Upper lobe of left lung (tissue), 4 donors: ENCODE data around the gene KMT2C.

Experiments
- EP300 ChIP-seq, 4 donors: sonication (generic); formaldehyde crosslinking; IDR thresholded peaks; one replicate each; pipeline ENCODE4 v1.5.1; 2017; ENCODE audit warnings: antibody characterized with exemption in 4 of 4, control low read depth in 2 of 4
- POLR2A ChIP-seq, 4 donors: fragments of 450-650 bp; IDR thresholded peaks; one replicate each; pipeline ENCODE4 v1.5.1; 2016 to 2017; ENCODE audit warnings: antibody characterized with exemption in 4 of 4, mild to moderate bottlenecking in 2 of 4
- POLR2AphosphoS5 ChIP-seq, 2 donors: sonication (generic); formaldehyde crosslinking; IDR thresholded peaks; one replicate each; pipeline ENCODE4 v1.5.1; 2017; ENCODE audit warnings: antibody characterized with exemption in 2 of 2
- TF ChIP-seq, protein P1 (sequence below), 6 experiments: fragments of 450-650 bp in 4 of 6; fragments of 200-600 bp in 2 of 6; sonication (generic) in 2 of 6; IDR thresholded peaks; one replicate each; pipeline ENCODE4 v1.5.1; 2016 to 2019; ENCODE audit warnings: antibody characterized with exemption in 6 of 6

GRCh38 chr7:152129682-152130081 is 306.1 kb downstream of the KMT2C start:
- TF ChIP-seq, protein P1, sequence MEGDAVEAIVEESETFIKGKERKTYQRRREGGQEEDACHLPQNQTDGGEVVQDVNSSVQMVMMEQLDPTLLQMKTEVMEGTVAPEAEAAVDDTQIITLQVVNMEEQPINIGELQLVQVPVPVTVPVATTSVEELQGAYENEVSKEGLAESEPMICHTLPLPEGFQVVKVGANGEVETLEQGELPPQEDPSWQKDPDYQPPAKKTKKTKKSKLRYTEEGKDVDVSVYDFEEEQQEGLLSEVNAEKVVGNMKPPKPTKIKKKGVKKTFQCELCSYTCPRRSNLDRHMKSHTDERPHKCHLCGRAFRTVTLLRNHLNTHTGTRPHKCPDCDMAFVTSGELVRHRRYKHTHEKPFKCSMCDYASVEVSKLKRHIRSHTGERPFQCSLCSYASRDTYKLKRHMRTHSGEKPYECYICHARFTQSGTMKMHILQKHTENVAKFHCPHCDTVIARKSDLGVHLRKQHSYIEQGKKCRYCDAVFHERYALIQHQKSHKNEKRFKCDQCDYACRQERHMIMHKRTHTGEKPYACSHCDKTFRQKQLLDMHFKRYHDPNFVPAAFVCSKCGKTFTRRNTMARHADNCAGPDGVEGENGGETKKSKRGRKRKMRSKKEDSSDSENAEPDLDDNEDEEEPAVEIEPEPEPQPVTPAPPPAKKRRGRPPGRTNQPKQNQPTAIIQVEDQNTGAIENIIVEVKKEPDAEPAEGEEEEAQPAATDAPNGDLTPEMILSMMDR (IDR thresholded peaks at IDR 0.05): no peak
- TF ChIP-seq POLR2AphosphoS5 (IDR thresholded peaks at IDR 0.05) (no peak), POLR2A (IDR thresholded peaks at IDR 0.05) (no peak), EP300 (IDR thresholded peaks at IDR 0.05) (no peak)
